Measurements from ENCODE around the gene KRT72.

GRCh38 chr12:52618866-52619265 lies 17.6 kb upstream of the KRT72 start:
- TF ChIP-seq CTCF (optimal IDR thresholded peaks at IDR 0.05 in 1 of 3, IDR thresholded peaks at IDR 0.05 in 1 of 3, conservative IDR thresholded peaks at IDR 0.05 in 1 of 3; ENCODE audit: extremely low read depth in 1 of 3, insufficient read depth in 2 of 3, low read length in 3 of 3) = no peak
- TF ChIP-seq EZH2 (IDR thresholded peaks at IDR 0.05; ENCODE audit: low read length) = no peak

Measured in keratinocyte (primary cell).